A673 (cell line): ENCODE measurements around the gene ITGB1BP1.

ENCODE experiments used
- EZH2 ChIP-seq: fragments of 200-600 bp; sonication (generic); IDR thresholded peaks from 2 replicates; pipeline ENCODE4 v1.6.1; 2017; ENCODE audit warnings: borderline replicate concordance, low read depth, mild to moderate bottlenecking, mixed read lengths, antibody characterized with exemption, low read length; ENCODE audit not compliant: poor library complexity, severe bottlenecking
- TF ChIP-seq, protein P1 (sequence below): fragments of 300-800, 200-600 bp; sonication (generic); conservative IDR thresholded peaks from 2 replicates; pipeline ENCODE4 v1.5.1; 2017; ENCODE audit warnings: low read depth, mild to moderate bottlenecking, antibody characterized with exemption, low read length, moderate library complexity, mixed read lengths

DNA sequence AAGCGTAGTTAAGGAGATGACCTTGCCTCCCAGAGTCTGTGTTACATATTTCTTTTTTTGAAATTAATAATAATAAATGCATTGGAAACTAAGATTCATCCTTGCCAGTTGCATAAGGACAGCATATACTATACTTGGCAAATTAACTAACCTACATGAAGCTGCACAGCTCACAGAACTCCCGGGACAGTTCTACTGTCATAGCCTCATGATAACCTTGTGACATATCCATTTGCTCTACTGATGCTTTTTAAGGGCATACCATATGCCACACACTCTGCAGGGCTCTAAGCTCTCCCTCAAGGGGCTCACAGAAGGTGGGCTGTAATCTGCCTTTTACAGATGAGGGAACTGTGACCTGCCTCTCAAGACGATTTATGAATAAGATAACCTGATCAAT lies 3.8 kb downstream of the ITGB1BP1 start:
- TF ChIP-seq, protein P1, sequence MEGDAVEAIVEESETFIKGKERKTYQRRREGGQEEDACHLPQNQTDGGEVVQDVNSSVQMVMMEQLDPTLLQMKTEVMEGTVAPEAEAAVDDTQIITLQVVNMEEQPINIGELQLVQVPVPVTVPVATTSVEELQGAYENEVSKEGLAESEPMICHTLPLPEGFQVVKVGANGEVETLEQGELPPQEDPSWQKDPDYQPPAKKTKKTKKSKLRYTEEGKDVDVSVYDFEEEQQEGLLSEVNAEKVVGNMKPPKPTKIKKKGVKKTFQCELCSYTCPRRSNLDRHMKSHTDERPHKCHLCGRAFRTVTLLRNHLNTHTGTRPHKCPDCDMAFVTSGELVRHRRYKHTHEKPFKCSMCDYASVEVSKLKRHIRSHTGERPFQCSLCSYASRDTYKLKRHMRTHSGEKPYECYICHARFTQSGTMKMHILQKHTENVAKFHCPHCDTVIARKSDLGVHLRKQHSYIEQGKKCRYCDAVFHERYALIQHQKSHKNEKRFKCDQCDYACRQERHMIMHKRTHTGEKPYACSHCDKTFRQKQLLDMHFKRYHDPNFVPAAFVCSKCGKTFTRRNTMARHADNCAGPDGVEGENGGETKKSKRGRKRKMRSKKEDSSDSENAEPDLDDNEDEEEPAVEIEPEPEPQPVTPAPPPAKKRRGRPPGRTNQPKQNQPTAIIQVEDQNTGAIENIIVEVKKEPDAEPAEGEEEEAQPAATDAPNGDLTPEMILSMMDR, result no peak
- no peak for TF ChIP-seq EZH2
